GM19043 (cell line): Measurements from ENCODE around the gene ZNF578.
"Not testable (repeated sequence)": the region's sequence is repeated elsewhere in the genome, so short reads cannot be mapped to it uniquely, and the experiment has no call there.

ENCODE experiments used
- ATAC-seq: cut with Tn5 transposase; IDR thresholded peaks from one replicate; pipeline ENCODE4 v1.9.1; 2021; ENCODE audit warnings: low read depth; ENCODE audit not compliant: unreplicated experiment

ZNF578 gene

DNA sequence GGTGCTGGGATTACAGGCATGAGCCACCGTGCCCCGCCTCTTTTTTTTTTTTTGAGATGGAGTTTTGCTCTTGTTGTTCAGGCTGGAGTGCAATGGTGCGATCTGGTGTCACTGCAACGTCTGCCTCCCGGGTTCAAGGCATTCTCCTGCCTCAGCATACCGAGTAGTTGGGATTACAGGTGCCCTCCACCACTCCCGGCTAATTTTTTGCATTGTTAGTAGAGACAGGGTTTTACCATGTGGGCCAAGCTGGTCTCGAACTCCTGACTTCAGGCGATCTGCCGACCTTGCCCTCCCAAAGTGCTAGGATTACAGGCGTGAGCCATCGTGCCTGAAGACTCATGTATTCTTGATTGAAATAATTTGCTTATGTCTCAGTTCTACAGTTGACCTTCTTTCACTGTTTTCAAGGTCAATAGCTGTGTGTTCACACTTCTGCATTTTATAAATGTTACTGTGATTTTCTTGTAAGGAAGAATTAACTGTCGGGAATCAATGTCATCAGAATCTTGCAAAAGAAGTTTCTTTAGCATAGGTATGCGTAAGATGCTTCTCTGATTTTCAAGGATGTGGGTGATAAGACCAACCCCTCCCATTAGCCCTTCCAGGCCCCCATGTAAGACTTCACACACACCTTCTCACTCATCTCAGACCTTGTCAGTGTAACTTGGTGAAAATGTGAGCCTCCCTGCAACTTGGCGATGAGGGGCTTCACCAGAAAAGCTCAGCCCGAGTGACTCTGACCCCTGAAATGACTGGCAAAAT is 104.1 kb downstream of the ZNF578 start:
- ATAC-seq = no peak

GRCh38 chr19:52558732-52559445 is 105.5 kb downstream of the ZNF578 start:
- not testable (repeated sequence) for ATAC-seq

DNA sequence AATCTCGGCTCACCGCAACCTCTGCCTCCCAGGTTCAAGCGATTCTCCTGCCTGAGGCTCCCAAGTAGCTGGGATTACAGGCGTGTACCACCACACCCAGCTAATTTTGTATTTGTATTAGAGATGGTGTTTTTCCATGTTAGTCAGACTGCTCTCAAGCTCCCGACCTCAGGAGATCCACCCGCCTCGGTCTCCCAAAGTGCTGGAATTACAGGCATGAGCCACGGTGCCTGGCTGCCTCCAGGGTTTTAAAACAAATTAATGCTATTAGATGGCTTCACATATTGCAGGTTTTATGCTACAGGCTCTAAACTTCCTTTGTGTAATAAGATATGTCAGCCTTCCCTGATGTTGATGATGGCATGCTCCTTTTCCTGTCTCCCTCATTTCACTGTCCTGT is 108.3 kb downstream of the ZNF578 start:
- not testable (repeated sequence) for ATAC-seq
